ENCODE data around the gene SH3YL1. TPM values are rescaled to one million over a fixed set of nuclear protein-coding genes. Genes with fewer than 3 reads are reported as not detected.

Gene SH3YL1
- polyA plus RNA-seq, 3 donors = 96.0 to 126 (median 123) TPM

GRCh38 chr2:228518-229278 is 35.1 kb downstream of the SH3YL1 start:
- DNase-seq = no peak

DNA sequence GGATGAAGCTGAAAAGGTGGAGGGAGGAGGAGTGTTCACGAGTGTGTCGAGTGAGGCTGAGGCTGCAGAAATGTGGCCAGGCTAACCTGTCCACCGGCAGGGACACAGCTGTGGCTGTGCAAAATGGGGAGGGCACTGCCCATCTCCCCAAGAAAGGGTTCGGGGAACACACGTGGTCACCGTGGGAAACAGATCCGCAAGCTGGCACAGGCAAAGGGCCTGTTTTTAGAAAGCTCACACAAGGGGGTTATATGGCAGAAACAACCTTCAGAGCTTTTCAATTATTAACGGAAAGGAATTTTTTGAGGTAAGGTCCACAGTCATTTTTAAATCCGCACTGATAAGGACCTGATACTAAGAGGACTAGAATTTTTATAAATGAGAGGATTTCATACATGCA is 35.7 kb downstream of the SH3YL1 start:
- DNase-seq = no peak

GRCh38 chr2:223971-224760 is 39.7 kb downstream of the SH3YL1 start:
- no peak for DNase-seq

GRCh38 chr2:223451-223850 is 40.4 kb downstream of the SH3YL1 start:
- no peak for DNase-seq

DNA sequence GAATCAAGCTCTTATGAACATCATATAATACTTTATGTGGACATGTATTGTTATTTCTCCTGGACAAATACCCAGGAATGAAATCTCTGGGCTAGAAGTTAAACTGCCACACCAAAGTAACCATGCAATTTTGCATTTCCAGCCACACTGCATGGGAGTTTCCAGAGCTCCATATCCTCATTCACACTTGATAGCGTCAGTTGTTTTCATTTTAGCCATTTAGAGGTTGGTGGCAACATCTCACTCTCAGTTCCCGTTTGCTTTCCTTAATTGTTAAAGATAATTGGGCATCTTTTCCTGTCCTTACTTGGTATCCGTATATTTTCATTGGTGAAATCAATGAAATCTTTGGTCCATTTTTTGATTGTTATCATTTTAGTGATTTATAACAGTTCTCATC is 47.8 kb downstream of the SH3YL1 start:
- no peak for DNase-seq

DNA sequence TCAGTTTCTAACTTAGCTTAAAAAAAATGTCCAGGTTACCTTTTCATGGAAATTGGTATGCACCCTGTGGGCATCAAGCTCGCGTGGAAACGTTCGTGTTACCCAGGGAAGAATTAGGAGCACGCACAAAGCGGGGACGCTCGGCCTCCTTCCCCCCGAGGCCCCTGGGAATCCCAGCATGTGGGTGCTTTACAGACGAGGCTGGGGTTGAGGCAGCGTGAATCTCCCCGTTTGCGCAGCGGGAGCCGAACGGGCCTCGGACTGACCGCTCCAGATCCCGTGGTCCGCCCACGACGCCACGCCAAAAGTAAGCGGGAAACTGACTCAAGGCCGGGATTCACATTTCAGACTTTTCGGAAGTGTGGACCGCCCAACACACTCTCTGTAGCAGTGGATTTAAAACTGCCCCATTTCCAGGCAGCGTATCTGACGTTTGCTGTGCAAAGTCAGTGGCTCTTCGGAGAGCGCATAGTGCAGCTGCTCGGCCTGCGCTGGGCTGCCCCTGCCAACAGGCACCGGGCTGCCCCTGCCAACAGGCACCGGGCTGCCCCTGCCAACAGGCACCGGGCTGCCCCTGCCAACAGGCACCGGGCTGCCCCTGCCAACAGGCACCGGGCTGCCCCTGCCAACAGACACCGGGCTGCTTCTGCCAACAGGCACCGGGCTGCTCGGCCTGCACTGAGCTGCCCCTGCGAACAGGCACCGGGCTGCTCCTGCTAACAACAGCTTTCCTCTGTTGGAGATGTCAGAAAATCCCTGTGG is 49.7 kb downstream of the SH3YL1 start:
- DNase-seq = no peak

GRCh38 chr2:211486-212184 is 52.2 kb downstream of the SH3YL1 start:
- DNase-seq = no peak

DNA sequence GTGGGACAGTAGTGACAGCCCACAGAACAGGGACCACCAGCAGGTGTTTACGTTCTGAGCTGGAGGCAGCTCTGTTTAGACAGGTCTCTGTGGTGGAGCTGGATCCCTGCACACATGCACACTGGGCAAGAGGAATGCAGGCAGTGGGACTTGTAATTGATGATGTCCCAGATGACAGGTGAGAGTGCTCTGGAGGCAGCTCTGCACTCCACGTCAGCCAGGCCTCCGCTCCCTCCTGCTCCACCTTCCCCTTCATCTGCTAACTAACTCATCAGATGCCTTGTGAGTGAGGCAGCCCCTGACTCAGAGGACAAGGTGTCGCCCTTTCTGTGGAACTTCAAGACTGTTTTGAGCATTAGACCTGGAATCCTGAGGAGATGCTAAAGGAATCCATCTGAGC is 53.2 kb downstream of the SH3YL1 start:
- DNase-seq = no peak

DNA sequence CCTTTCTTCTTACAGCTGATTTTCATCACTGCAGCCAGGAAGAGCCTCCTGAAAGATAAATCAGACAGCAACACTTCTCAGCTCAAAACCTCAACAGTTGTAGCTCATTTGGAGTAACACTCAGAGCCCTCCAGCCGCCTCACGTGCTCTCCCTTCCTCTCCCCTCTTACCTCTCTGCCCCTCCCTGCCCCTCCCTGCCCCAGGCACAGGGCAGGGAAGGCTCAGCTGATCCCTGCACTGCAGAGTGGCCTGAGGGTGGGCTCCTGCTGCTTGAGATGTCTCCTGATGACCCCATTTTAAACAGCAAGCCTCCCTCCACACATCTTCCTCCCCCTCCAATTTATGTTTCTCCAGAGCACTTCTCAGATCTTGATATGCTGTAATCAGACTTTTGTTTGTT is 54.4 kb downstream of the SH3YL1 start:
- DNase-seq = no peak

DNA sequence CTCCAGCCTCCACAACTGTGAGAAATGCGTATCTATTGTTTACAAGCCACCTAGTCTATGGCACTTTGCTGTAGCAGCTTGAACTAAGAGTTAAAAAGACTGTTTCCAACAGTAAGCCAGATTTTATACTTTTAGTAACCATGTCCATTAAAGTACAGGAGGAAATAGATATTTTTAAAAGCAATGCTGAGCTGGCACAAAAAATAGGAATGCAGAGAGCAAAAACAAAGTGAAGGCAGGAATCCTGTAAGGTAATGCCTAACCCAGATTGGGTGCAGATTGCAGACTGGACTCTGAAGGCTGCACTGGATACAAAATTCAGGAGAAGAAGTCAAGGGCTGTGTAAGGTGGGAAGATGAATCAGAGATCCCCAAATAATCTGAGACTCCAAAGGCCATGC is 55.5 kb downstream of the SH3YL1 start:
- DNase-seq = no peak

- no peak for DNase-seq
Measured at GRCh38 chr2:203984-204383, 59.8 kb downstream of the SH3YL1 start.

- DNase-seq = no peak
Measured at GRCh38 chr2:203401-203800, 60.4 kb downstream of the SH3YL1 start.

- no peak for DNase-seq
Measured at GRCh38 chr2:202945-203344, 60.9 kb downstream of the SH3YL1 start.

DNA sequence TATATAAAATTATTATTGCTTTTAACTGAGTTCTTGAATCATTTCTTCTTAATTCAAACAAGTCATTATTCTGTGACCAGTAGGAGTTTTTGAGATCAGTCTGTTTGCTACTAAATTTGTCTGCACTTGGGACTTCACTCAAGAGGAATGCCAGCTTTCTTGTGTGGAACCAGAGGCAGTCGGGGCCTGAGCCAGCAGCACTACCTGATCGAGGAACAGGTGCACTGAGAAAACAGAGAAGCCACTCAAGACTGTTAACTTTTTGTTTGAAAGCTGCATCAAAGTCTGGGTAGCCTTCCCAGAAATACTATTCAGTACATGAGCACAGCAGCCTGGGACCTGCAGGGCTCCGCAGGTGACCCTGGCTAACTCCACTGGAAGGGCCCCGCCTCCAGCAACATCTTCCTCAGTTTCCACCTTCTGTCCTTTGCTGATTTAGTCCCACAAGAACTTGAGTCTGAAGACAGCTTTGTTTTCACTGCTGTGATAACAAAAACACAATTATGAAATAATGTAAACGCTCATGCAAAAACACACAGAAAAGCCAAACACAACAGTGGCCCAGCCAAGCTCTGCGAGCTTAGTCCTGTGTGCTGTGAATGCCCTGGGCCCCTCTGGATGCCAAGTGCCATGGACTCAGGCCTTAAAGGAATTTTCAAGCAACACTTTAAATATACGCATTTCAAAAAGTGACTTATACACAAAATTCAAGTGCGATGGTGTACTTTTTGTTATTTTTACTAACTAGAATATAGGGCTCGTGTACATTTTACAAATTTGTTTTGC is 62.0 kb downstream of the SH3YL1 start:
- DNase-seq = no peak

- DNase-seq = no peak
Measured at GRCh38 chr2:199041-199966, 64.5 kb downstream of the SH3YL1 start.

GRCh38 chr2:196406-196805 is 67.4 kb downstream of the SH3YL1 start:
- DNase-seq = no peak

DNA sequence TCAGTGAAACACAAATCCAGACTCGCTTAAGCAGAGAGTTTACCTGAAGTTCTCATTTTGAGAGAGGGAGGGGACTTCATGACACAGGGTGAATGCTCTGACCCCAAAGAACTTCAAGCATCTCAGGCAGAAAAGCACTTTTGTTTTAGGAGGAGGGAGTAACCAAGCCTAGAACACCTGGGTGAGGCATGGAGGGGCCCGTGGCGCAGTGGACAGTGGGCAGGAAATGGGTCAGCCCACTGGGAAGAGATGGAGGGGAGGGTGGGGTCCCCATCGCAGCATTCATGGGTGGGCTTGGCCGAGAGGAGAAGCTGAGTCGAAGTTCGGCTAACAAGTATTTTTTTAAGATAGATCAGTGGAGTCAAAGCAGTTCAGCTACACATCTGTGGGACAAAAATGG is 67.9 kb downstream of the SH3YL1 start:
- DNase-seq = no peak

DNA sequence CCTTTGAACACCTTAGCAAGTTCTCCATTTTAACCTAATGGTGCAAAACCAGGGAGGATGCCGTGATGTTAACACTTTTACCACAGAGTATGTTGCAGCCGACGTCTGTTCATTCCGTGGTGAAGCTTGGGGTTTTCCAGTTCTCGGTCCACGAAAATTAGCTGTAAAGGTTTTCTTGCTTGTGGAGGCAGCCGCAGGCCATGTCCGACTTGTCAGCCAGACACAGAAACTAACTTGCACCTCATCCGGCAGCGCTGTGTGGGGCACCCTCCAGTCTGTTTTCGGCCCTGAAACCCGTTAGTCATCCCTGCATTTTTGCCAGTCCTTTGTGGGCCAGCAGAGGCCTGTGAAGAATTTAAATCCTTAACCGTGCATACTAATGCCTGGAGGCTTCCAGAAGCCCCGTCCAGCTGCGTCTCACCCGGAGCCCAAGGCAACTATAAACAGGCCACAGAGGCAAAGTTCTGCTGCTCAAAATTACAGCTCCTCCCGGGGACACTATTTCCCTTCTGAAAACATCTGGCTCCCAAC is 70.6 kb downstream of the SH3YL1 start:
- DNase-seq = no peak

GRCh38 chr2:191311-192190 is 72.3 kb downstream of the SH3YL1 start:
- no peak for DNase-seq
